Vagina (tissue), 2 donors: ENCODE measurements around the gene NKAIN1.

Experiments used
- POLR2AphosphoS5 ChIP-seq, 2 donors: sonication (generic); formaldehyde crosslinking; IDR thresholded peaks; one replicate each; pipeline ENCODE4 v1.9.0; 2017; ENCODE audit warnings: antibody characterized with exemption in 2 of 2, mild to moderate bottlenecking in 2 of 2, low read depth in 1 of 2; ENCODE audit not compliant: insufficient read depth in 1 of 2
- TF ChIP-seq, protein P1 (sequence below), 3 experiments: fragments of 450-650 bp in 2 of 3; fragments of 200-600 bp in 1 of 3; sonication (generic) in 1 of 3; IDR thresholded peaks; one replicate each; pipeline ENCODE4 v1.5.1; 2017 to 2019; ENCODE audit warnings: antibody characterized with exemption in 3 of 3, mild to moderate bottlenecking in 2 of 3, moderate library complexity in 2 of 3

DNA sequence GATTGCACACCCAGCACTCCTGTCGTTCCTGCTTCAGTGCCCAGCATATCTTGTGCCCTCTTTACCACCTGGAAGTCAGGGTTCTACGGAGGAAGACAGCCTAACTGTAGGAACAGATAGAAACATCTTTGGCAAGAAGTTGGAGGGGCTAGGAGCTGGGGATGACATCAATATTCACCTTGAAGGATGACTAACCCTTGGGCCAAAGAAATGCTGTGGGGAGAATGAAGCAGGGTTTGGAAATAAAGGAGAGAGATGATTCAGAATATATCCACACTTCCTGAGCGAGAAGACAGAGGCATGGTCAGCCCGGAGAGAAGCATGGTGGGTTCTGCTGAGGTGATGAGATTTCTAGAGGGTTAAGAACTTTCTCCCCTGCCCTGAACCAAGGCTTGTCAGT lies 4.6 kb upstream of the NKAIN1 start:
- TF ChIP-seq, protein P1, sequence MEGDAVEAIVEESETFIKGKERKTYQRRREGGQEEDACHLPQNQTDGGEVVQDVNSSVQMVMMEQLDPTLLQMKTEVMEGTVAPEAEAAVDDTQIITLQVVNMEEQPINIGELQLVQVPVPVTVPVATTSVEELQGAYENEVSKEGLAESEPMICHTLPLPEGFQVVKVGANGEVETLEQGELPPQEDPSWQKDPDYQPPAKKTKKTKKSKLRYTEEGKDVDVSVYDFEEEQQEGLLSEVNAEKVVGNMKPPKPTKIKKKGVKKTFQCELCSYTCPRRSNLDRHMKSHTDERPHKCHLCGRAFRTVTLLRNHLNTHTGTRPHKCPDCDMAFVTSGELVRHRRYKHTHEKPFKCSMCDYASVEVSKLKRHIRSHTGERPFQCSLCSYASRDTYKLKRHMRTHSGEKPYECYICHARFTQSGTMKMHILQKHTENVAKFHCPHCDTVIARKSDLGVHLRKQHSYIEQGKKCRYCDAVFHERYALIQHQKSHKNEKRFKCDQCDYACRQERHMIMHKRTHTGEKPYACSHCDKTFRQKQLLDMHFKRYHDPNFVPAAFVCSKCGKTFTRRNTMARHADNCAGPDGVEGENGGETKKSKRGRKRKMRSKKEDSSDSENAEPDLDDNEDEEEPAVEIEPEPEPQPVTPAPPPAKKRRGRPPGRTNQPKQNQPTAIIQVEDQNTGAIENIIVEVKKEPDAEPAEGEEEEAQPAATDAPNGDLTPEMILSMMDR (IDR thresholded peaks at IDR 0.05), result no peak
- TF ChIP-seq POLR2AphosphoS5 (IDR thresholded peaks at IDR 0.05; ENCODE audit: insufficient read depth in 1 of 2, low read depth in 1 of 2), result no peak
